ENCODE data around the gene ARGLU1. TPM values are rescaled to one million over a fixed set of nuclear protein-coding genes. Genes with fewer than 3 reads are reported as not detected.

ARGLU1 gene
- total and polyA plus RNA-seq, 9 of the 15 experiments (the other 6 are each of a cell fraction or from before 2014, with no cell fraction given): 19.3 to 99.9 (median 49.3) TPM

GRCh38 chr13:106499896-106500295, 68.0 kb downstream of the ARGLU1 start:
- 0% methylated on average over 3 of the region's 4 CpGs for WGBS (ENCODE audit: insufficient coverage, low coverage, missing lambda C conversion rate)
- Histone ChIP-seq H3K27ac (ENCODE audit: extremely low read depth, low read depth, low read length) (no peak overlapping the region), H2AFZ (ENCODE audit: low read depth, low read length) (0 out of 2 replicates have a peak overlapping the region, but pooled peaks have one; percentile 39), H3K4me3 (no peak overlapping the region), H3K9me1 (ENCODE audit: control insufficient read depth, insufficient read depth, low read length) (no peaks in the 10 kb centered on the region), H3K4me1 (replicated peaks in 1 of 2; ENCODE audit: control insufficient read depth in 2 of 2, insufficient read depth in 2 of 2, low read length in 2 of 2) (no peaks in the 10 kb centered on the region), H3K79me2 (ENCODE audit: control insufficient read depth, insufficient read depth, low read length) (no peaks in the 10 kb centered on the region), H3K9ac (ENCODE audit: insufficient read depth in 1 of 2, low read depth in 2 of 2, low read length in 2 of 2) (no peak overlapping the region), H4K20me1 (replicated peaks; ENCODE audit: control insufficient read depth, insufficient read depth, low read length) (no peaks in the 10 kb centered on the region), H3K4me2 (ENCODE audit: insufficient read depth, low read length) (peak overlapping the region; percentile 11; the same call in 1 of the 2 replicates), H3K27me3 (ENCODE audit: control insufficient read depth in 2 of 2, insufficient read depth in 2 of 2, low read length in 2 of 2) (no peaks in the 10 kb centered on the region), H3K9me3 (replicated peaks; ENCODE audit: control insufficient read depth, insufficient read depth, low read depth, low read length) (no peaks in the 10 kb centered on the region), H3K36me3 (ENCODE audit: control insufficient read depth, insufficient read depth, low read length) (no peaks in the 10 kb centered on the region)
- FAIRE-seq (no peak), DNase-seq (ENCODE audit: extremely low read depth in 1 of 4, low spot score in 3 of 4) (peak in 1 of 4 experiments; percentile 5), ATAC-seq (no peak)
- in situ Hi-C loops (cut with MboI) (no loop called here), intact Hi-C loops (cut with micrococcal nuclease) (no loop called here)
- BruUV-seq (replicated peaks): no TSS peak
- CTCF ChIA-PET (ENCODE audit: low intra/inter-chr PET ratio): no interaction called here
- POLR2A ChIA-PET: no interaction called here
- TF ChIP-seq EHMT2 (IDR thresholded peaks at IDR 0.05) (no peak), CSDE1 (IDR thresholded peaks at IDR 0.05) (no peak), GATAD2B (IDR thresholded peaks at IDR 0.05; ENCODE audit: borderline replicate concordance) (no peak), TCF3 (CRISPR knock-in tag; IDR thresholded peaks at IDR 0.05) (peak; percentile 19; the same call in 1 of the 2 replicates), ZBTB43 (CRISPR knock-in tag; IDR thresholded peaks at IDR 0.05) (no peak), RBBP5 (IDR thresholded peaks at IDR 0.05; ENCODE audit: borderline replicate concordance, insufficient read depth, low read length, poor library complexity, severe bottlenecking) (no peak), SPI1 (IDR thresholded peaks at IDR 0.05; ENCODE audit: borderline replicate concordance, low read depth, low read length) (0 out of 2 replicates have a peak, but pooled peaks have one; percentile 2), HDAC3 (IDR thresholded peaks at IDR 0.05; ENCODE audit: borderline replicate concordance, partially characterized antibody) (no peak), HMBOX1 (IDR thresholded peaks at IDR 0.05) (peak; percentile 27; the same call in 1 of the 2 replicates), CBFA2T3 (IDR thresholded peaks at IDR 0.05) (peak; percentile 23; the same call in 1 of the 2 replicates), ZNF707 (CRISPR knock-in tag; conservative IDR thresholded peaks at IDR 0.05) (no peak), ZNF780A (CRISPR knock-in tag; IDR thresholded peaks at IDR 0.05) (no peak), ZNF764 (CRISPR knock-in tag; IDR thresholded peaks at IDR 0.05; ENCODE audit: low read depth) (no peak), TEAD4 (IDR thresholded peaks at IDR 0.05; ENCODE audit: low read length) (0 out of 2 replicates have a peak, but pooled peaks have one; percentile 9), TEAD4 (CRISPR knock-in tag; IDR thresholded peaks at IDR 0.05; ENCODE audit: borderline replicate concordance) (no peak)
